ENCODE data around the gene EGLN3.

- TF ChIP-seq CTCF (IDR thresholded peaks at IDR 0.05; ENCODE audit: low read depth, low read length, poor library complexity, severe bottlenecking) (no peak), EZH2phosphoT487 (IDR thresholded peaks at IDR 0.05; ENCODE audit: borderline replicate concordance, low read length) (no peak)
These were observed 49.0 kb upstream of the EGLN3 start for GRCh38 chr14:33999771-34000291.

Data from DOHH2 (cell line).